HEK293T (cell line): Measurements from ENCODE around the gene TSPOAP1.

Experiments used
- ARNT ChIP-seq: fragments of 450-650 bp; IDR thresholded peaks from 2 replicates; pipeline ENCODE4 v1.6.1; 2017; ENCODE audit warnings: mild to moderate bottlenecking
- CTBP1 ChIP-seq: fragments of 450-650 bp; IDR thresholded peaks from 2 replicates; pipeline ENCODE4 v1.6.1; 2016; ENCODE audit warnings: borderline replicate concordance
- FOXK2 ChIP-seq: fragments of 450-650 bp; IDR thresholded peaks from 2 replicates; pipeline ENCODE4 v1.6.1; 2016; ENCODE audit warnings: mild to moderate bottlenecking
- FOXM1 ChIP-seq: fragments of 450-650 bp; IDR thresholded peaks from 2 replicates; pipeline ENCODE4 v1.6.1; 2017; ENCODE audit warnings: mild to moderate bottlenecking, borderline replicate concordance
- HDGF ChIP-seq: fragments of 450-650 bp; IDR thresholded peaks from 2 replicates; pipeline ENCODE4 v1.6.1; 2017; ENCODE audit warnings: antibody characterized with exemption, borderline replicate concordance
- L3MBTL2 ChIP-seq: fragments of 450-650 bp; conservative IDR thresholded peaks from 2 replicates; pipeline ENCODE4 v1.6.1; 2016; ENCODE audit warnings: mild to moderate bottlenecking
- LEF1 ChIP-seq: fragments of 450-650 bp; IDR thresholded peaks from 2 replicates; pipeline ENCODE4 v1.6.1; 2017; ENCODE audit warnings: mild to moderate bottlenecking, borderline replicate concordance
- SUZ12 ChIP-seq: fragments of 450-650 bp; IDR thresholded peaks from 2 replicates; pipeline ENCODE4 v1.6.1; 2016; ENCODE audit warnings: mild to moderate bottlenecking
- TF ChIP-seq, protein P1 (sequence below): fragments of 450-650 bp; IDR thresholded peaks from 2 replicates; pipeline ENCODE4 v1.6.1; 2016

DNA sequence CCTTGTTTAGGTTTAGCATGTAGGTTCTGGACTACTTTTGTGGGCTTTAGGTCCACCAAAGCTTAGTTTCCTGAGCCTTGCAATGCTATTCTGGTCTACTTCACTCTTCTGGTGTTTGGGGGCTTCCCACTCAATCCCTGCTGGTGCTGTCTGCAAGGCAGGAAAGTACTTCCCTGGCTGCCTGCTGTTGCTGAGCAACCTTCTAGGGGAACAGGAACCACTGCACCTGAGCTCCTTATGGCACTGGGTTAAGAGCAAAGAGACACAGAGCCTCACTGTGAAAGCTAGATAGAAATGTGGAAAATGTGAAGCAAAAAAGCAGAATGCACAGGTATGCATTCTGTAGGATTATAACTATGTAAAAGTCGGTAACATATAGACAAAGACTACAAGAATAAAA lies 64.8 kb downstream of the TSPOAP1 start:
- TF ChIP-seq FOXM1 (no peak), LEF1 (no peak), SUZ12 (no peak), ARNT (no peak), L3MBTL2 (no peak), HDGF (no peak), FOXK2 (no peak), CTBP1 (no peak)
- TF ChIP-seq, protein P1, sequence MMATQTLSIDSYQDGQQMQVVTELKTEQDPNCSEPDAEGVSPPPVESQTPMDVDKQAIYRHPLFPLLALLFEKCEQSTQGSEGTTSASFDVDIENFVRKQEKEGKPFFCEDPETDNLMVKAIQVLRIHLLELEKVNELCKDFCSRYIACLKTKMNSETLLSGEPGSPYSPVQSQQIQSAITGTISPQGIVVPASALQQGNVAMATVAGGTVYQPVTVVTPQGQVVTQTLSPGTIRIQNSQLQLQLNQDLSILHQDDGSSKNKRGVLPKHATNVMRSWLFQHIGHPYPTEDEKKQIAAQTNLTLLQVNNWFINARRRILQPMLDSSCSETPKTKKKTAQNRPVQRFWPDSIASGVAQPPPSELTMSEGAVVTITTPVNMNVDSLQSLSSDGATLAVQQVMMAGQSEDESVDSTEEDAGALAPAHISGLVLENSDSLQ: no peak
